ENCODE measurements around the gene TMEM270. TPM values are rescaled to one million over a fixed set of nuclear protein-coding genes. Genes with fewer than 3 reads are reported as not detected.
A peak's percentile ranks its signal among the peaks of the same experiment; 100 is the strongest.

Gene TMEM270
- total and polyA plus RNA-seq, 2 donors (not counting 1 experiment from before 2014, with no cell fraction given): not detected

DNA sequence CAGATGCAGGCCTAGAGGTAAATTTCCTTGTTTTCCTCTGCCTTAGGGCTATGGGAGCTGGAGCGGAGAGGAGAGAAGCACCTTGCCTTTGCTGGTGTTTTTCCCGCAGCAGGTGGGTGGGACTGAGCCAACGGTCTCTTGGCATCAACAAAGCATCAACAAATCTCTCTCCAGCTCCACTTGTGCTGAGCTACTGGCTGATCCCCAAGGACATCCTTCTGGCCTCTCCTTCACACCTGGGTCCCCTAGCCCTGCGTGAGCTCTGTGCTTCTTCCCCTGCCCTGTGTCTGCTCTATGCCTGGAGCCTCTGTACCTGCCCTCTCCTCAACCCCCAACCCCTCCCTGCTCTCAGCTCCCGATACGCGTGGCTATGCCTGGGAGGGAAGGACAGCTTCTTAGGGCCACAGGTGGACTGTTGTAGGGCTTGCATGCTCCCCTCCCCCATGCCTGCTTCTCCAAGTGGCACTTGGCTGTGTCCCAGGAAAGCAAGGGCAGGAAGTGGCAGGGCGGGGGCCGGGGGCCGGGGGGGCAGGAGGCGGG lies 33.3 kb upstream of the TMEM270 start:
- WGBS (ENCODE audit: insufficient coverage): 27% methylated on average over 4 of the region's 11 CpGs
- Histone ChIP-seq H3K4me2 (replicated peaks; ENCODE audit: low read depth, low read length, poor library complexity, severe bottlenecking) (peak overlapping the region; percentile 59), H3K79me2 (ENCODE audit: control insufficient read depth, insufficient read depth, low read length) (no peaks in the 10 kb centered on the region), H3K9me3 (ENCODE audit: control extremely low read depth in 1 of 3, control insufficient read depth in 2 of 3, insufficient read depth in 1 of 3, low read length in 2 of 3) (no peaks in the 10 kb centered on the region), H3K27ac (ENCODE audit: low read length in 2 of 2) (no peak overlapping the region), H3K4me3 (ENCODE audit: control extremely low read depth in 1 of 5, extremely low read depth in 1 of 5, insufficient read depth in 1 of 5, low read depth in 2 of 5, low read length in 4 of 5) (no peak overlapping the region), H3K36me3 (replicated peaks in 1 of 2; ENCODE audit: control extremely low read depth in 1 of 2, control insufficient read depth in 1 of 2, extremely low read depth in 1 of 2, insufficient read depth in 2 of 2, low read length in 1 of 2) (no peaks in the 10 kb centered on the region), H3K9ac (ENCODE audit: low read length) (peak overlapping the region; percentile 23), H2AFZ (ENCODE audit: insufficient read depth, low read depth, low read length, poor library complexity, severe bottlenecking) (peak overlapping the region; percentile 76), H4K20me1 (ENCODE audit: control insufficient read depth, insufficient read depth, low read length, poor library complexity, severe bottlenecking) (no peaks in the 10 kb centered on the region), H3K27me3 (replicated peaks in 1 of 4; ENCODE audit: control extremely low read depth in 1 of 4, control insufficient read depth in 3 of 4, insufficient read depth in 4 of 4, low read length in 3 of 4) (peaks cover 0 to 5% (median 0%) of the 10 kb centered on the region in 4 experiments), H3K4me1 (ENCODE audit: control insufficient read depth in 2 of 2, insufficient read depth in 2 of 2, low read length in 2 of 2) (peaks cover 23 to 24% of the 10 kb centered on the region in 2 donors)
- TF ChIP-seq EZH2 (IDR thresholded peaks at IDR 0.05; ENCODE audit: borderline replicate concordance, insufficient read depth, low read depth, low read length, poor library complexity, severe bottlenecking): no peak
- ChIA-PET CTCF (interaction anchor here (1.6 to 5.4 kb wide), 5 partner anchors 17 to 199 kb away, joined by 6 to 31 read pairs (median 15); no protein-coding TSS in a partner anchor), POLR2A (no interaction called here)
- Mint-ChIP-seq H3K4me1 (peaks cover 30% of the 10 kb centered on the region), H3K9me3 (ENCODE audit: insufficient read depth) (no peaks in the 10 kb centered on the region), H3K27me3 (no peaks in the 10 kb centered on the region), H3K27ac (peak overlapping the region; percentile 76), H3K4me3 (peak overlapping the region; percentile 80)
- ATAC-seq (ENCODE audit: low read depth) (no peak), DNase-seq (no peak)
- intact Hi-C loops (cut with micrococcal nuclease): no loop called here

DNA sequence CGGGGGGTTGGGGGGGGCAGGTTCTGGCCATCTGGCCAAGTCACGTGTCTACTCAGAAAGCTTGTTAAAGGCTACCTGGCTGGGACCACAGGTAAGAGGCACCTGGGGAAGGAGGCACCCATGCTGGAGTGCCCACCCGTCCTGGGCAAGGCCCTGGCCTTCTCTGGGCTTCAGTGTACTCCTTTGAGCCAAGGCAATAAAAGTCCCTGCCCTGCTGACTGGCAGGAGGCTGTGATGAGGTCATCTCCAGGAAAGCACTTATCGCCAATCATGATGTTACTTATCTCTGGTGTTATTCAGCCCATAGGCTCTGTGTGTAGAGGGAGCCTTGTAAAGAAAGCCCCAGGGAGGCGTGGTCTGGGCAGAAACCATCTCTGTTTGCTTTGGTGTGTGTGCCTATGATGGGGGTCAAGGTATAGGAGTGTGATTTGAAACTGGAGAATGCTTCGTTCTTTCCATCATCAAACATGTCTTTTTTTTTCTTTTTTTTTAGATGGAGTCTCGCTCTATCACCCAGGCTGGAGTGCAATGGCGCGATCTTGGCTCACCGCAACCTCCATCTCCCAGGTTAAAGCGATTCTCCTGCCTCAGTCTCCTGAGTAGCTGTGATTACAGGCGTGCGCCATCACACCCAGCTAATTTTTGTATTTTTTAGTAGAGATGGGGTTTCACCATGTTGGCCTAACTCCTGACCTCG lies 32.7 kb upstream of the TMEM270 start:
- Histone ChIP-seq H4K20me1 (ENCODE audit: control insufficient read depth, insufficient read depth, low read length, poor library complexity, severe bottlenecking) (no peaks in the 10 kb centered on the region), H3K4me3 (ENCODE audit: control extremely low read depth in 1 of 5, extremely low read depth in 1 of 5, insufficient read depth in 1 of 5, low read depth in 2 of 5, low read length in 4 of 5) (no peak overlapping the region), H3K79me2 (ENCODE audit: control insufficient read depth, insufficient read depth, low read length) (no peaks in the 10 kb centered on the region), H3K36me3 (replicated peaks in 1 of 2; ENCODE audit: control extremely low read depth in 1 of 2, control insufficient read depth in 1 of 2, extremely low read depth in 1 of 2, insufficient read depth in 2 of 2, low read length in 1 of 2) (no peaks in the 10 kb centered on the region), H3K27ac (ENCODE audit: low read length in 2 of 2) (no peak overlapping the region), H3K4me2 (replicated peaks; ENCODE audit: low read depth, low read length, poor library complexity, severe bottlenecking) (peak overlapping the region; percentile 32), H3K4me1 (ENCODE audit: control insufficient read depth in 2 of 2, insufficient read depth in 2 of 2, low read length in 2 of 2) (peaks cover 23 to 24% of the 10 kb centered on the region in 2 donors), H2AFZ (ENCODE audit: insufficient read depth, low read depth, low read length, poor library complexity, severe bottlenecking) (no peak overlapping the region), H3K9me3 (ENCODE audit: control extremely low read depth in 1 of 3, control insufficient read depth in 2 of 3, insufficient read depth in 1 of 3, low read length in 2 of 3) (no peaks in the 10 kb centered on the region), H3K9ac (ENCODE audit: low read length) (no peak overlapping the region), H3K27me3 (replicated peaks in 1 of 4; ENCODE audit: control extremely low read depth in 1 of 4, control insufficient read depth in 3 of 4, insufficient read depth in 4 of 4, low read length in 3 of 4) (peaks cover 0 to 5% (median 0%) of the 10 kb centered on the region in 4 experiments)
- CTCF ChIA-PET: interaction anchor here (3.3 to 5.4 kb wide), 2 partner anchors 26 to 198 kb away, joined by 15 to 31 read pairs; no protein-coding TSS in a partner anchor
- no peaks in the 10 kb centered on the region for H3K9me3 Mint-ChIP-seq (ENCODE audit: insufficient read depth)
- TF ChIP-seq EZH2 (IDR thresholded peaks at IDR 0.05; ENCODE audit: borderline replicate concordance, insufficient read depth, low read depth, low read length, poor library complexity, severe bottlenecking): no peak
- TF ChIP-seq, protein P1, sequence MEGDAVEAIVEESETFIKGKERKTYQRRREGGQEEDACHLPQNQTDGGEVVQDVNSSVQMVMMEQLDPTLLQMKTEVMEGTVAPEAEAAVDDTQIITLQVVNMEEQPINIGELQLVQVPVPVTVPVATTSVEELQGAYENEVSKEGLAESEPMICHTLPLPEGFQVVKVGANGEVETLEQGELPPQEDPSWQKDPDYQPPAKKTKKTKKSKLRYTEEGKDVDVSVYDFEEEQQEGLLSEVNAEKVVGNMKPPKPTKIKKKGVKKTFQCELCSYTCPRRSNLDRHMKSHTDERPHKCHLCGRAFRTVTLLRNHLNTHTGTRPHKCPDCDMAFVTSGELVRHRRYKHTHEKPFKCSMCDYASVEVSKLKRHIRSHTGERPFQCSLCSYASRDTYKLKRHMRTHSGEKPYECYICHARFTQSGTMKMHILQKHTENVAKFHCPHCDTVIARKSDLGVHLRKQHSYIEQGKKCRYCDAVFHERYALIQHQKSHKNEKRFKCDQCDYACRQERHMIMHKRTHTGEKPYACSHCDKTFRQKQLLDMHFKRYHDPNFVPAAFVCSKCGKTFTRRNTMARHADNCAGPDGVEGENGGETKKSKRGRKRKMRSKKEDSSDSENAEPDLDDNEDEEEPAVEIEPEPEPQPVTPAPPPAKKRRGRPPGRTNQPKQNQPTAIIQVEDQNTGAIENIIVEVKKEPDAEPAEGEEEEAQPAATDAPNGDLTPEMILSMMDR (IDR thresholded peaks at IDR 0.05): no peak
- H3K4me3 Mint-ChIP-seq: peak overlapping the region; percentile 32
- no peak overlapping the region for H3K27ac Mint-ChIP-seq
- no peaks in the 10 kb centered on the region for H3K27me3 Mint-ChIP-seq
- ATAC-seq (ENCODE audit: low read depth) (no peak), DNase-seq (no peak)
- 66% methylated on average over 8 of the region's 14 CpGs for WGBS (ENCODE audit: insufficient coverage)
- POLR2A ChIA-PET: no interaction called here
- intact Hi-C loops (cut with micrococcal nuclease): no loop called here
- H3K4me1 Mint-ChIP-seq: peaks cover 30% of the 10 kb centered on the region

Measured in B cell (primary cell).